Mesothelial cell of epicardium (in vitro differentiated cells): ENCODE data around the gene GOLM1. TPM values are rescaled to one million over a fixed set of nuclear protein-coding genes. Genes with fewer than 3 reads are reported as not detected.
"Not testable (repeated sequence)": the region's sequence is repeated elsewhere in the genome, so short reads cannot be mapped to it uniquely, and the experiment has no call there.

ENCODE experiments used
- DNase-seq, 2 experiments: peaks; one replicate each; pipeline ENCODE4 v3.0.0; 2021; ENCODE audit warnings: low spot score in 2 of 2; ENCODE audit not compliant: unreplicated experiment in 2 of 2
- H3K27ac Mint-ChIP-seq: 2 replicates; pipeline ENCODE4 v1.8.0; 2021; ENCODE audit warnings: mixed read lengths
- H3K27me3 Mint-ChIP-seq: 2 replicates; pipeline ENCODE4 v1.8.0; 2021; ENCODE audit warnings: low read depth, mixed read lengths
- H3K36me3 Mint-ChIP-seq: 2 replicates; pipeline ENCODE4 v1.8.0; 2021; ENCODE audit warnings: mixed read lengths
- H3K4me1 Mint-ChIP-seq: 2 replicates; pipeline ENCODE4 v1.8.0; 2021; ENCODE audit warnings: mixed read lengths
- H3K4me3 Mint-ChIP-seq: 2 replicates; pipeline ENCODE4 v1.8.0; 2021; ENCODE audit warnings: mild to moderate bottlenecking, moderate library complexity, mixed read lengths
- H3K9me3 Mint-ChIP-seq: 2 replicates; pipeline ENCODE4 v1.8.0; 2021; ENCODE audit warnings: mixed read lengths
- total RNA-seq: library from RNA; stranded (reverse); gene quantifications from 3 replicates; pipeline ENCODE4 v1.2.1, GENCODE V29; 2021
- TF ChIP-seq, protein P1 (sequence below): fragments of 200-600 bp; sonication (generic); IDR thresholded peaks from one replicate; pipeline ENCODE4 v1.5.0; 2021; ENCODE audit warnings: antibody characterized with exemption; ENCODE audit not compliant: unreplicated experiment

The GOLM1 gene
- total RNA-seq, 1 donor from 2014 or later, result 101 TPM

DNA sequence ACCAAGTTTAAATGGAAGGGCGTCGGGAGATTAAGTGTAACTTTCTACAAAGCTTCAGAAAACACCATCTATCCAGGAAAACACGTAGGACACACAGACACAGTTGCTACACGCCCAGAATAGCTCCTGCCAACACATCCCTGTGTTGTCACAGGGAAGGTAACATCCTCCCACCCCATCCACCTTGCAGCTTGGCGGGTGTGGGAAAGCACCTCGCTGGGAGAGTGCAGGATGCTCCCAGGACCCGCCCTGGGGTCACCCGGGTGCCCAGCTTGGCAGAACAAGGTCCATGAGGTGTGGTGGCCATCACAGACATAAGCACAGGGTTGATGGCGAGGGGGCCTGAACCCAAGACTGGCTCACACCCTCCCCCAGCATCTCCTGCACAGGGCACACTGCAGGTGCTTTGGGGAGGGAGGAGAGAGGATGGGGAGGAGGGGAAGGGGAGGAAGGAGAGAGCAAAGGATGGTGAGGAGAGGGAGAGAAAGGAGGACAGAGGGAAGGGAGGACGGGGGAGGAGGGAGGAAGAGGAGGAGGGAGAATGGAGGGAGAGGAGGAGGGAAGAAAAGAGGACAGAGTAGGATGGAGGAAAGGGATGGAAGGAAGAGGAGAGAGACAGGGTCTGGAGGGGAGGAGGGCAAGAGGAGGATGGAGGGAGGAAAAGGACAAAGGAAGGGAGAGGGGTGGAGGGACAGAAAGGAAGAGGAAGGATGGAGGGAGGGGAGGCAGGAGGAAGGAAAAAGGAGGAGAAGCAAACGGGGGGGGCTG, 37.2 kb downstream of the GOLM1 start:
- DNase-seq, result no peak
- H3K9me3 Mint-ChIP-seq, result no peaks in the 10 kb centered on the region
- H3K4me3 Mint-ChIP-seq, result no peak overlapping the region
- H3K36me3 Mint-ChIP-seq, result peaks cover 26% of the 10 kb centered on the region
- no peak overlapping the region for H3K27ac Mint-ChIP-seq
- TF ChIP-seq, protein P1, sequence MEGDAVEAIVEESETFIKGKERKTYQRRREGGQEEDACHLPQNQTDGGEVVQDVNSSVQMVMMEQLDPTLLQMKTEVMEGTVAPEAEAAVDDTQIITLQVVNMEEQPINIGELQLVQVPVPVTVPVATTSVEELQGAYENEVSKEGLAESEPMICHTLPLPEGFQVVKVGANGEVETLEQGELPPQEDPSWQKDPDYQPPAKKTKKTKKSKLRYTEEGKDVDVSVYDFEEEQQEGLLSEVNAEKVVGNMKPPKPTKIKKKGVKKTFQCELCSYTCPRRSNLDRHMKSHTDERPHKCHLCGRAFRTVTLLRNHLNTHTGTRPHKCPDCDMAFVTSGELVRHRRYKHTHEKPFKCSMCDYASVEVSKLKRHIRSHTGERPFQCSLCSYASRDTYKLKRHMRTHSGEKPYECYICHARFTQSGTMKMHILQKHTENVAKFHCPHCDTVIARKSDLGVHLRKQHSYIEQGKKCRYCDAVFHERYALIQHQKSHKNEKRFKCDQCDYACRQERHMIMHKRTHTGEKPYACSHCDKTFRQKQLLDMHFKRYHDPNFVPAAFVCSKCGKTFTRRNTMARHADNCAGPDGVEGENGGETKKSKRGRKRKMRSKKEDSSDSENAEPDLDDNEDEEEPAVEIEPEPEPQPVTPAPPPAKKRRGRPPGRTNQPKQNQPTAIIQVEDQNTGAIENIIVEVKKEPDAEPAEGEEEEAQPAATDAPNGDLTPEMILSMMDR, result no peak
- no peaks in the 10 kb centered on the region for H3K27me3 Mint-ChIP-seq
- peaks cover 7% of the 10 kb centered on the region for H3K4me1 Mint-ChIP-seq

DNA sequence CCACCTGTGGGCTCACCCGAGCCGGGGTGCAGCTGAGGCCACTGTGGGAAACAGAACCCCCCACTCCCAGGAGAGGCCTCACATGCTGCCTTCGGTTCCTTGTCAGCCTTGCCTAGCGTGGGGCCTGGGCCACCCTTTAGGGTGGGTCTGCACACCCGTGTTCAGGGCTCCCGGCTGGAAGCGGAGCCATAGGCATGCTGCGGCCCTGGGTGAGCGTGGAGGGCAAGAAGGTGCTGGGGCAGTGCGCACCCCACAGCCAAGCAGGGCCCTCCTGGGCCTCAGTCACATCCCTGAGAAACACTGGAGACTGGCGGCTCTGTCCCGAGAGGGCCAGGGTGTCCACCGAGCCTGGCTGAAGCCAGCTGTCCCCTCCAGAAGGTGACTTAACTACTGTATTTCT, 41.9 kb downstream of the GOLM1 start:
- DNase-seq, result no peak
- Mint-ChIP-seq H3K27me3 (no peaks in the 10 kb centered on the region), H3K4me1 (no peaks in the 10 kb centered on the region), H3K27ac (no peak overlapping the region), H3K9me3 (no peaks in the 10 kb centered on the region), H3K36me3 (peaks cover 16% of the 10 kb centered on the region), H3K4me3 (no peak overlapping the region)
- TF ChIP-seq, protein P1, result no peak

DNA sequence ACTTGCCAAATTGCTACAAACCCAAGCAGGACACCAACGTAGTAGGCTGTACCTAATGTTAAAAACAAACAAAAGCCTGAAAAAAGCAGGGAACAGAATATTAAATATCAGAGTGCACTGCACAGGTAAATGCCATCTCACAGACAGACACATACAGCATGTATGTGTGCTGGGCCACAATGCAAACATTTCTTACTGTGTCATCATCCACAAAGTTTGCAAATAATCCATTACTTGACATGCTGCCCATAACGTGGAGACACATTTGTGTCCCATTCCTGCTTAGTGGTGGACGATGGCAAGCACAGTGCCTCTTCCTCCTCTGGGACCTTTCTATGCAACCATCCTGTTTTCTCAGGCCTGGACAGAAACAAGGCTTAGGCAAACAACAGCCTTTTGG, 44.7 kb downstream of the GOLM1 start:
- Mint-ChIP-seq H3K4me3 (no peak overlapping the region), H3K36me3 (peaks cover 19% of the 10 kb centered on the region), H3K27ac (no peak overlapping the region), H3K27me3 (no peaks in the 10 kb centered on the region), H3K9me3 (no peaks in the 10 kb centered on the region), H3K4me1 (no peaks in the 10 kb centered on the region)
- no peak for DNase-seq
- TF ChIP-seq, protein P1, result no peak

DNA sequence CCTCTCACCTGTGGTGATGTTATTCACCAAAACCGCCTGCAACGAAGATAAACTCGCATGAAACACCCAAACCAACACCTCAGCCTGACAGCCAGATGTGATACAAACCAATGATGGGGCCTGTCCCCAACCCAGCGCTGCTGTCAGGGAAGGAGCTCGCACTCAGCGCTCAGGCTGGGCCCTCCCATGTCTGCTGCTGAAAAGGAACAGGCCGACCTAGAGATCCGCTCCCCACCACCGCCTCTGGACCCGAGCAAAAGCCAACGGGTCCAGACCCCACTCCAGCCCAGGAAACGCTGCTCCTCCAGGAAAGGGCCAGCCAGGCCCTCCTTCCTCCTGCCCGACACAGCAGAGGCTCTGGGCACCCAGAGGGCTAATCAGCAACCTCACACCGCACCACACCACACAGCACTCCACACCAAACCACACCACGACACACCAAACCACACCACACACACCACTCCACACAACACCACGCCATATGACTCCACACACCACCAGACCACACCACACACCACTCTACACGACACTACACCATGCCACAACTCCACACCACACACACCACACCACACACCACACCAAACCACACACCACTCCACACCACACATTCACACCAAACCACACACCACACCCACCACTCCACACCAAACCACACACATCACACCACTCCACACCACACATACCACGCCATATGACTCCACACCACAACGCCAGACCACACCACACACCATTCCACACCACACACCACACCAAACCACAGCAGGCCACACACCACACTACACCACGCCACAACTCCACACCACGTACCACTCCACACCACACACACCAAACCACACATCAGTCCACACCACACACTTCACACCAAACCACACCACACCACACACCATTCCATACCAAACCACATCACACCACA, 46.5 kb downstream of the GOLM1 start:
- Mint-ChIP-seq H3K4me3 (no peak overlapping the region), H3K4me1 (no peaks in the 10 kb centered on the region), H3K27ac (peak overlapping the region; percentile 17), H3K36me3 (peaks cover 13% of the 10 kb centered on the region), H3K9me3 (peaks cover 6% of the 10 kb centered on the region), H3K27me3 (no peaks in the 10 kb centered on the region)
- TF ChIP-seq, protein P1, result no peak
- DNase-seq, result no peak

DNA sequence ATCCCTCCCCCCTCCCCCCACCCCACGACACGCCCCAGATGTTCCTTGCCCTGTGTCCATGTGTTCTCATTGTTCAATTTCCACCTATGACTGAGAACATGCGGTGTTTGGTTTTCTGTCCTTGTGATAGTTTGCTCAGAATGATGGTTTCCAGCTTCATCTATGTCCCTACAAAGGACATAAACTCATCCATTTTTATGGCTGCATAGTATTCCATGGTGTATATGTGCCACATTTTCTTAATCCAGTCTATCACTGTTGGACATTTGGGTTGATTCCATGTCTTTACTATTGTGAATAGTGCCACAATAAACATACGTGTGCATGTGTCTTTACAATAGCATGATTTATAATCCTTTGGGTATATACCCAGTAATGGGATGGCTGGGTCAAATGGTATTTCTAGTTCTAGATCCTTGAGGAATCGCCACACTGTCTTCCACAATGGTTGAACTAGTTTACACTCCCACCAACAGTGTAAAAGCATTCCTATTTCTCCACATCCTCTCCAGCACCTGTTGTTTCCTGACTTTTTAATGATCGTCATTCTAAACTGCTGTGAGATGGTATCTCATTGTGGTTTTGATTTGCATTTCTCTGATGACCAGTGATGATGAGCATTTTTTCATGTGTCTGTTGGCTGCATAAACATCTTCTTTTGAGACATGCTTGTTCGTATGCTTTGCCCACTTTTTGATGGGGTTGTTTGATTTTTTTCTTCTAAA, 51.2 kb downstream of the GOLM1 start:
- not testable (repeated sequence) for H3K9me3 Mint-ChIP-seq, DNase-seq, H3K4me3 Mint-ChIP-seq, H3K27ac Mint-ChIP-seq, H3K4me1 Mint-ChIP-seq, H3K27me3 Mint-ChIP-seq
- H3K36me3 Mint-ChIP-seq, result peaks cover 30% of the 10 kb centered on the region
